Activated CD4-positive, alpha-beta T cell treated with anti-CD3 and anti-CD28 coated beads, Interleukin-2, amount 10 ng/mL, durations not matched to agents 24 days and 14 days (primary cell): ENCODE measurements around the gene CDCA8. TPM values are rescaled to one million over a fixed set of nuclear protein-coding genes. Genes with fewer than 3 reads are reported as not detected.

Experiments used
- DNase-seq: peaks from one replicate; pipeline ENCODE4 v3.0.0; 2022
- H3K27ac Mint-ChIP-seq: one replicate; pipeline ENCODE4 v1.8.0; 2022; ENCODE audit warnings: mild to moderate bottlenecking, mixed read lengths
- H3K27me3 Mint-ChIP-seq: one replicate; pipeline ENCODE4 v1.8.0; 2022; ENCODE audit warnings: mixed read lengths
- H3K36me3 Mint-ChIP-seq: one replicate; pipeline ENCODE4 v1.8.0; 2022; ENCODE audit warnings: low read depth, mild to moderate bottlenecking, mixed read lengths
- H3K4me1 Mint-ChIP-seq: one replicate; pipeline ENCODE4 v1.8.0; 2021; ENCODE audit warnings: mixed read lengths
- H3K4me3 Mint-ChIP-seq: one replicate; pipeline ENCODE4 v1.8.0; 2022; ENCODE audit warnings: mild to moderate bottlenecking, moderate library complexity, mixed read lengths
- H3K9me3 Mint-ChIP-seq: one replicate; pipeline ENCODE4 v1.8.0; 2021; ENCODE audit warnings: mixed read lengths
- intact Hi-C: fragments of 100-400 bp; cut with micrococcal nuclease; formaldehyde crosslinking; loops from one replicate; pipeline ENCODE4 v1.15.1; 2023
- total RNA-seq: library from RNA; stranded (reverse); gene quantifications from 2 replicates; pipeline ENCODE4 v1.2.3, GENCODE V29; 2022

The CDCA8 gene
- total RNA-seq = 35.6 and 35.9 TPM in 2 replicates

DNA sequence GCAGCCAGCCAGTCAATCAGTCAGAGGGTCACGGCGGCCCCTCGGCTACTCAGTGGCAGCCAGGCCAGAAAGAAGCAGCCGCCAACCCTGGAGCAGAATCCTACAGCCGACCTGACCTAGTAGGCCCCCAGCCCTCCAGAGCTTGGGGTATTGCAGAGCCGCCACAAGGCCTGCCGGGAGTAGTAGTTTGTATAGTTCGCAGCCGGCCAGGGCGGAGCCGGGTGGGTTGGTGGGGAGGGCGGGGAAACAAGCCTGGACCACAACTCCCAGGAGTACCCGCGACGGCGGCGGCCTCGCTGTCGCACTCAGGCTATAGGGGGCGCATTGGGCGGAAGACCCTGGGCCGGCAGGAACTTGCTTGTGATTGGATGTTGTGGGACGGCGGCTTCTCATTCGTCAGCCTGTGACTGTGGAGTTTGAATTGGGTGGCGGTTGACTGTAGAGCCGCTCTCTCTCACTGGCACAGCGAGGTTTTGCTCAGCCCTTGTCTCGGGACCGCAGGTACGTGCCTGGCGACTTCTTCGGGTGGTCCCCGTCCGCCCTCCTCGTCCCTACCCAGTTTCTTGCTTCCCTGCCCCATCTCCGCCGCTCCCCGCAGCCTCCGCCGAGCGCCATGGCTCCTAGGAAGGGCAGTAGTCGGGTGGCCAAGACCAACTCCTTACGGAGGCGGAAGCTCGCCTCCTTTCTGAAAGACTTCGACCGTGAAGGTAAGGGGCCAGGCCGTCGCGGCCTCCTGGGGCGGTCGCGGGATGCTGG, at the start of gene CDCA8:
CDCA8 (plus strand) TSS at position 439 of the 756 bp plus-strand sequence; CDS start at position 614, 175 bp downstream.
- H3K36me3 Mint-ChIP-seq = peaks cover 37% of the 10 kb centered on the region
- H3K4me1 Mint-ChIP-seq = peaks cover 43% of the 10 kb centered on the region
- intact Hi-C loops = loop anchor here (1.0 to 10.0 kb wide), 6 partner anchors 116 to 1163 kb away; partner anchors contain the start of genes MTF1, RRAGC, SF3A3 and SNIP1

DNA sequence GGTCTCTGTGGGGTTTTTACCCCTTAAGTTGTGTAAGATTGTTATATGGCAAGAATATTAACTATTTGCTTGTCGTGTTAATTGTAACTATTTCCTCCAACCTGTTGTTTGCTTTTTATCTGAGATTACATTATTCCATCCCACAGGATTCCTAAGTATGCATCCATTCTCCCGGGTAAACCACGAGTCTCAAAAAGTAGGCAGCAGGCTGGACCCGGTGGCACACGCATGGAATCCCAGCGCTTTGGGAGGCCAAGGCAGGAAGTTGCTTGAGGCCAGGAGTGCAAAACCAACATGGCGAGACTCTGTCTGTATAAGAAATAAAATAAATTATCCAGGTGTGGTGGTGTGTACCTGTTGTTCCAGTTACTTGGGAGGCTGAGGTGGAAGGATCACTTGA, 45.0 kb upstream of the CDCA8 start:
- no peak for DNase-seq
- Mint-ChIP-seq H3K36me3 (no peaks in the 10 kb centered on the region), H3K27ac (no peak overlapping the region), H3K4me1 (no peaks in the 10 kb centered on the region), H3K4me3 (no peak overlapping the region), H3K27me3 (peaks cover 6% of the 10 kb centered on the region), H3K9me3 (no peaks in the 10 kb centered on the region)
- intact Hi-C loops = no loop called here

More for the DNA sequence above, at the start of gene CDCA8:
- Mint-ChIP-seq H3K27me3 (peaks cover 2% of the 10 kb centered on the region), H3K9me3 (no peaks in the 10 kb centered on the region), H3K27ac (peak within 1 kb of the TSS; percentile 96), H3K4me3 (peak within 1 kb of the TSS; percentile 99)
- peak; percentile 99 for DNase-seq

GRCh38 chr1:37650173-37650572, 42.1 kb upstream of the CDCA8 start:
- Mint-ChIP-seq H3K4me1 (no peaks in the 10 kb centered on the region), H3K4me3 (no peak overlapping the region), H3K27ac (no peak overlapping the region), H3K36me3 (no peaks in the 10 kb centered on the region), H3K27me3 (peaks cover 3% of the 10 kb centered on the region), H3K9me3 (no peaks in the 10 kb centered on the region)
- DNase-seq = no peak
- intact Hi-C loops = no loop called here

DNA sequence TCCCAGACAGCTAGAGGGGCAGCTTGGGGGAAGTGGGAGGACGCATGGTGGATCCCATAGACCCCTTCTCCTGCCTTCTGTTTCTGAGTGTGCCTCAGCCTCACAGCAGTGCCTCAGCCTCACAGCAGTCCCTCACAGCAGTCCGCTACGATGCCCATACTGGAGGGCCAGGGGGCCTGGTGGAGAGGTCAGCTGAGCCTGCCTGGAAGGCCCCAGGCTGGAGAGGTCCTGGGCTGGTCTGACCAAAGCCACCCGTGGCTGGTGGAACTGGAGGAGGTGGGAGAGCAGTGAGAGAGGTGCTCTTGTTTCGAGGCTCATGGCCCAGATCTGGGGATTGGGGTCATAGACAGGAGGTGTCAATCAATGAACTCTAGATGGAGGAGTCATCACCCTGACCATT, 41.6 kb upstream of the CDCA8 start:
- no peak for DNase-seq
- H3K4me3 Mint-ChIP-seq = no peak overlapping the region
- H3K27me3 Mint-ChIP-seq = peaks cover 3% of the 10 kb centered on the region
- no peaks in the 10 kb centered on the region for H3K9me3 Mint-ChIP-seq
- H3K36me3 Mint-ChIP-seq = no peaks in the 10 kb centered on the region
- H3K27ac Mint-ChIP-seq = no peak overlapping the region
- H3K4me1 Mint-ChIP-seq = no peaks in the 10 kb centered on the region
- intact Hi-C loops = no loop called here

- no peak for DNase-seq
- no peak overlapping the region for H3K4me3 Mint-ChIP-seq
- H3K27me3 Mint-ChIP-seq = peaks cover 5% of the 10 kb centered on the region
- no peaks in the 10 kb centered on the region for H3K4me1 Mint-ChIP-seq
- no peaks in the 10 kb centered on the region for H3K36me3 Mint-ChIP-seq
- no peaks in the 10 kb centered on the region for H3K9me3 Mint-ChIP-seq
- intact Hi-C loops = no loop called here
- no peak overlapping the region for H3K27ac Mint-ChIP-seq
These were observed 40.5 kb upstream of the CDCA8 start for GRCh38 chr1:37651803-37652202.

DNA sequence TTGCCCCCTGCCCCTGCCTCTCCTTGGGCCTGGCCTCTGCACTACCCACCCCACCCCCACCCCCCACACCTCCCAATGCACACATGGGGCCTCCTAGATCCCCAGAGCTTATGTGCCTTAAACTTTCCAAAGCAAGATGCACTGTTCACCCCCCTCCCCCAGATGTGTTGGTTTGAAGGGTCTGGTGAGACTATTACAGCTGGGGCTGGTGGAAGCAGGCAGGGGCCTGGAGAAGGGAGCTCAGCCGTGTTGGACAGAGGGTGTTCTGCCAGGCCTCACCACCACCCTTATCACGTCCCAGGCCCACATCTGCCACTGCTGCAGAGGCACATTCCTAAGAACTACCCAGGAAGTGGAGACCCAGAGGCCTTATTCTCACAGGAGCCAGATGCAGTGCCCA, 39.3 kb upstream of the CDCA8 start:
- peaks cover 7% of the 10 kb centered on the region for H3K27me3 Mint-ChIP-seq
- no peak overlapping the region for H3K27ac Mint-ChIP-seq
- no peaks in the 10 kb centered on the region for H3K4me1 Mint-ChIP-seq
- intact Hi-C loops = no loop called here
- DNase-seq = no peak
- no peaks in the 10 kb centered on the region for H3K9me3 Mint-ChIP-seq
- no peaks in the 10 kb centered on the region for H3K36me3 Mint-ChIP-seq
- H3K4me3 Mint-ChIP-seq = no peak overlapping the region

DNA sequence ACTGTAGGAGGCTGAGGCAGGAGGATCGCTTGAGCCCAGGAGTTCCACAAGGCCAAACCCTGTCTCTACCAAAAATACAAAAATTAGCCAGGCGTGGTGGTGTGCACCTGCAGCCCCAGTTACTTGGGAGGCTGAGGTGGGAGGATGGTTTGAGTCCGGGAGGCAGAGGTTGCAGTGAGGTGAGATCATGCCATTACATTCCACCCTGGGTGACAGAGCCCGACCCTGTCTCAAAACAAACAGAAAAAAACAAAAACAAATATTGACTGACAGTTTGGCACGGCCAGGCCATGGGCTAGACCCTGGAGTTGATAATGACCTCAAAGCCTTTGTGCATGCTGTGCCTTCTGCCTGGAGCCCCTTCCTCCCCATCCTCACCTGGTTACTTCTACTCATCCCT, 38.4 kb upstream of the CDCA8 start:
- intact Hi-C loops = no loop called here
- no peaks in the 10 kb centered on the region for H3K4me1 Mint-ChIP-seq
- H3K27me3 Mint-ChIP-seq = peaks cover 10% of the 10 kb centered on the region
- no peak overlapping the region for H3K4me3 Mint-ChIP-seq
- no peaks in the 10 kb centered on the region for H3K36me3 Mint-ChIP-seq
- DNase-seq = no peak
- H3K27ac Mint-ChIP-seq = no peak overlapping the region
- H3K9me3 Mint-ChIP-seq = no peaks in the 10 kb centered on the region

GRCh38 chr1:37655274-37655673, 37.0 kb upstream of the CDCA8 start:
- intact Hi-C loops = no loop called here
- Mint-ChIP-seq H3K36me3 (no peaks in the 10 kb centered on the region), H3K9me3 (no peaks in the 10 kb centered on the region), H3K27ac (no peak overlapping the region), H3K27me3 (peaks cover 14% of the 10 kb centered on the region), H3K4me1 (no peaks in the 10 kb centered on the region), H3K4me3 (no peak overlapping the region)
- DNase-seq = no peak

DNA sequence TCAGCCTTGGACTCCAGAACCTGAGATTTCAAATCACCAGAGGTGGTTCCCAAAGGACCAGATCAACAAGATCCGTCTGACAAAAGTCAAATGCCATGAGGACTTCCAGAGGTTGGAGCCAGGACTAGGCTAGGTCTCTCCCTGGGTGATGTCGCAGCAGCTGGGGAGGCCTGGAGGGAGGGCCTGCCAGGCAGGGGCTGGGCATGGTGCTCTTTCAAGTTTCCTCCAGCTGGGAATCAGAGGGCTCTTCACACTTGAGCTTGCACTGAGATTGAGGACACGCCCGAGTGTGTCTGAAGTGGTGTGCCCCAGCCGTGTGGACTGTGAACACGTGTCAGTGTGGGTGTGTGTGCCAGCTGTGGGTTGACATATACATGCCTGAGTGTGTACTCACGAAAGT, 36.3 kb upstream of the CDCA8 start:
- H3K36me3 Mint-ChIP-seq = no peaks in the 10 kb centered on the region
- intact Hi-C loops = no loop called here
- H3K27ac Mint-ChIP-seq = no peak overlapping the region
- no peak for DNase-seq
- no peaks in the 10 kb centered on the region for H3K9me3 Mint-ChIP-seq
- H3K27me3 Mint-ChIP-seq = peaks cover 14% of the 10 kb centered on the region
- no peaks in the 10 kb centered on the region for H3K4me1 Mint-ChIP-seq
- H3K4me3 Mint-ChIP-seq = no peak overlapping the region

GRCh38 chr1:37656881-37657280, 35.4 kb upstream of the CDCA8 start:
- no peak for DNase-seq
- Mint-ChIP-seq H3K27me3 (peaks cover 14% of the 10 kb centered on the region), H3K4me3 (no peak overlapping the region), H3K9me3 (no peaks in the 10 kb centered on the region), H3K36me3 (no peaks in the 10 kb centered on the region), H3K4me1 (no peaks in the 10 kb centered on the region), H3K27ac (no peak overlapping the region)
- intact Hi-C loops = no loop called here

DNA sequence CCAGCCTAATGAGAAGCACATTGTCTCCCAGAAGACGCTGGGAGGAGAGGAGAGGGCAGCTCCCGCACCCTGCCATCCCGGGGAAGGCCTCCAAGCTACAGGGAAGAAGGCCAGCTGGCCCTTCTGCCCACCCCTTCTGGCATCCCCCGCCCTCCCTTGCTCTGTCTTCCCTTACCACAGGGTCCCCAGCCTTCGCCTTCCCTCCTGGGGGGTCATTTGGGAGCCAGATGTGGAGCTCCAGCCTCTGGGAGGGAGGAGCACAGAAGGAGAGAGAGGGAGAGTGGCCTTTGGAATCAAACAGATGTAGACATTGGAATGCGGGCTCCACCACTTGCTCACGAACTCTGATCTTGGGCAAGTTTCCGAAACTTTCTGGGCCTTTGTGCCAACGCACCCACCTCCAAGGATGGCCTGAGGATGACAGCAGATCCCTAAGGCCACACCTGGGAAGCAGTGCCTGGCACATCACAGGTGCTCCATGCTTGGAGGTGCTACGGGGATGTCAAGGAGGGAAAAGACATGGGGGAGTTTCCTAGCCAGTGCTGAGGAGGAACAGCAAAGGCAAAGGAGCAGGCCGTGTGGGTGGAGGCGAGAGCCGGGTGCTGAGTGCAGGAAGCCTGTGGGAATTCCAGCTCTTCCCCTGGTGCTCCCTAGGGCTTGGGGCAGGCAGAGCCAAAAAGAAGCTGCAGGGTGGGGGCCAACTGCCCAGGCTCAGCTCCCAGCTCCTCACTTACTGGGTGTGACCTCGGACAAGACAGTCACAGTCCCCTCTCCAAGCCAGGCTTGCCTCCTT, 34.5 kb upstream of the CDCA8 start:
- Mint-ChIP-seq H3K27me3 (peaks cover 14% of the 10 kb centered on the region), H3K36me3 (no peaks in the 10 kb centered on the region), H3K27ac (no peak overlapping the region), H3K9me3 (no peaks in the 10 kb centered on the region), H3K4me3 (no peak overlapping the region), H3K4me1 (no peaks in the 10 kb centered on the region)
- intact Hi-C loops = no loop called here
- no peak for DNase-seq

- Mint-ChIP-seq H3K9me3 (no peaks in the 10 kb centered on the region), H3K36me3 (no peaks in the 10 kb centered on the region), H3K4me3 (no peak overlapping the region), H3K27me3 (peaks cover 14% of the 10 kb centered on the region), H3K4me1 (no peaks in the 10 kb centered on the region), H3K27ac (no peak overlapping the region)
- intact Hi-C loops = no loop called here
- no peak for DNase-seq
These were observed 33.8 kb upstream of the CDCA8 start for GRCh38 chr1:37658486-37658885.

DNA sequence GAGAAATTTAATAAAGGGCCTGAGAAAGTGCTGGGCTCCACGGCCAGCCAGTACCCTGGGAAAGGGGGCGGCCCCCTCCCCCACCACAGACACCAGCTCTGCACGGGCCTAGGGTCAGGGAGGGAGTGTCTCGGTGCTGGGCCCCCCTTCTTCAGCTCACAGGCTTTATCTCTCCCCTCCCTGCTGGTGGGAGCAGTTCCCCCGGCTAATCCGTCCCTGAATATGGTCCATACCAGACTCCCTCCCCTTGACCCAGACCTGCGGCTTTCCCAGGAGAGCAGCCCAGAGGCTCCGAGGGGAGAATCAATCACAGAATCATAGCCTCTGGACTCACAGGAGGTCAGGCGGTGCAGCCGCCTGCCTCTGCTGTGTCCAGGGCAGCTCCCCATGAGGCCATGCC, 31.7 kb upstream of the CDCA8 start:
- no peak overlapping the region for H3K4me3 Mint-ChIP-seq
- H3K27me3 Mint-ChIP-seq = peaks cover 11% of the 10 kb centered on the region
- no peak overlapping the region for H3K27ac Mint-ChIP-seq
- intact Hi-C loops = no loop called here
- no peaks in the 10 kb centered on the region for H3K4me1 Mint-ChIP-seq
- H3K9me3 Mint-ChIP-seq = no peaks in the 10 kb centered on the region
- DNase-seq = no peak
- no peaks in the 10 kb centered on the region for H3K36me3 Mint-ChIP-seq

DNA sequence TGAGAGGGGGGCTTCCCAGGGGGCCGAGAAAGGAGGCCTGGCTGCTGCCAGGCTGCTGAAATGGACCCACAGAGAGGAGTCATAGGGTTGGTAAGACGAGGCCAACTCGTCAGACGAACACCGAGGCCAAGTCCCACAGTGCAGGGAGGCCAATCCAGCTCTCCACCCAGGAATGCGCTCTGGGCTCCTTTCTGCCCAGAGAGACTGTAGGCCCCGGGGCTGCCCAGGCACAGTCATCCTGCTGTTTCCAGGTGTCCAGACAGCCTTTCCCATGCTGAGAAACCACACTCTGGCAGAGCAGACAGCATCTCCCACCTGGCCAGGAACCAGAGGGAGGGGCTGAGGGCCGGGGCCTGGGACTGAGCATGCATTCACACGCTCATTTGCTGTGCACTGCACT, 30.9 kb upstream of the CDCA8 start:
- Mint-ChIP-seq H3K36me3 (no peaks in the 10 kb centered on the region), H3K27me3 (peaks cover 12% of the 10 kb centered on the region), H3K9me3 (no peaks in the 10 kb centered on the region), H3K27ac (no peak overlapping the region), H3K4me1 (no peaks in the 10 kb centered on the region), H3K4me3 (no peak overlapping the region)
- DNase-seq = no peak
- intact Hi-C loops = no loop called here
